Fibroblast of mammary gland (primary cell): Measurements from ENCODE around the gene ZBED4.

ENCODE experiments used
- DNase-seq: peaks from one replicate; pipeline ENCODE4 v3.0.0-alpha.2; 2010; ENCODE audit warnings: low read depth
- H3K4me3 ChIP-seq: 2 replicates; pipeline ENCODE4 v1.5.1; 2011; ENCODE audit warnings: low read depth, mild to moderate bottlenecking, low read length, moderate library complexity; ENCODE audit not compliant: control insufficient read depth
- CTCF ChIP-seq: conservative IDR thresholded peaks from 2 replicates; pipeline ENCODE4 v1.5.1; 2011; ENCODE audit warnings: low read depth, low read length, inconsistent platforms; ENCODE audit not compliant: control insufficient read depth, insufficient read depth

ZBED4 gene

GRCh38 chr22:49936973-49937757 lies 83.5 kb downstream of the ZBED4 start:
- H3K4me3 ChIP-seq: no peak overlapping the region
- TF ChIP-seq CTCF: no peak
- no peak for DNase-seq

GRCh38 chr22:49937758-49938564 lies 84.3 kb downstream of the ZBED4 start:
- no peak for DNase-seq
- no peak for TF ChIP-seq CTCF
- H3K4me3 ChIP-seq: no peak overlapping the region

GRCh38 chr22:49938565-49939136 lies 85.0 kb downstream of the ZBED4 start:
- DNase-seq: no peak
- no peak overlapping the region for H3K4me3 ChIP-seq
- no peak for TF ChIP-seq CTCF
